Activated T-helper 2 cell treated with anti-CD3 and anti-CD28 coated beads, Interferon-gamma antibody, Interleukin-2, Interleukin-4, amounts not matched to agents 10 μg/mL and 5 μg/mL and 100 μg/mL, durations not matched to agents 14 hours and 24 hours and 36 hours (primary cell): Measurements from ENCODE around the gene CTSG. TPM values are rescaled to one million over a fixed set of nuclear protein-coding genes. Genes with fewer than 3 reads are reported as not detected.

Experiments
- DNase-seq: peaks from one replicate; pipeline ENCODE4 v3.0.0; 2021; ENCODE audit warnings: low spot score
- H3K27ac Mint-ChIP-seq: one replicate; pipeline ENCODE4 v1.8.0; 2021; ENCODE audit warnings: mixed read lengths
- H3K27me3 Mint-ChIP-seq: one replicate; pipeline ENCODE4 v1.8.0; 2021; ENCODE audit warnings: low read depth, mixed read lengths
- H3K36me3 Mint-ChIP-seq: one replicate; pipeline ENCODE4 v1.8.0; 2021; ENCODE audit warnings: low read depth, mixed read lengths
- H3K4me1 Mint-ChIP-seq: one replicate; pipeline ENCODE4 v1.8.0; 2021; ENCODE audit warnings: low read depth, mixed read lengths
- H3K4me3 Mint-ChIP-seq: one replicate; pipeline ENCODE4 v1.8.0; 2021; ENCODE audit warnings: low read depth, mild to moderate bottlenecking, moderate library complexity, mixed read lengths
- H3K9me3 Mint-ChIP-seq: one replicate; pipeline ENCODE4 v1.8.0; 2021; ENCODE audit warnings: mixed read lengths
- intact Hi-C: fragments of 100-400 bp; cut with micrococcal nuclease; formaldehyde crosslinking; loops from one replicate; pipeline ENCODE4 v1.15.1; 2023
- total RNA-seq: library from RNA; stranded (reverse); gene quantifications from 2 replicates; pipeline ENCODE4 v1.2.3, GENCODE V29; 2022

The CTSG gene, protein sequence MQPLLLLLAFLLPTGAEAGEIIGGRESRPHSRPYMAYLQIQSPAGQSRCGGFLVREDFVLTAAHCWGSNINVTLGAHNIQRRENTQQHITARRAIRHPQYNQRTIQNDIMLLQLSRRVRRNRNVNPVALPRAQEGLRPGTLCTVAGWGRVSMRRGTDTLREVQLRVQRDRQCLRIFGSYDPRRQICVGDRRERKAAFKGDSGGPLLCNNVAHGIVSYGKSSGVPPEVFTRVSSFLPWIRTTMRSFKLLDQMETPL
- not detected in 2 replicates for total RNA-seq

DNA sequence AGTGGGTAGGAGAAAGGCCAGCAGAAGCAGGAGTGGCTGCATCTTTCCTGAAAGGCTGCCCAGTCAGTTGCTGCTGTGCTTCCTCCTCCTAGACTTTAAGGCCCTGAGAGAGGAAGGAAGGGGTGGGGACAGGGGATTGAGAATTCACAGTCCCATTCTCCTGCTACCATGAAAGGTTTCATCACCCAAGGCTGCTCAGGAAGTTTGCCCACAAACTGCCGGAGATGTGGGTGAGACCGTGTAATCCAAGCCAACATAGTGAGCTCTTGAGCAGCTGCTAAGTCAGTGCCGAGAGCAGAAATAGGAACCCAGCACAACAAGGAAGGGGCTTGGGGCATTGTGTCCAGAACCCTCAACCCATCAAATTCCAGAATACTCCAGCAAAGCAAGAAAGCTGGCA, at the start of gene CTSG:
Gene CTSG, minus strand, starts transcription at position 69 of the 400 bp plus-strand sequence. Its CDS starts 27 bp downstream, at position 42.
- no peak within 1 kb of the TSS for H3K27ac Mint-ChIP-seq
- H3K4me1 Mint-ChIP-seq: no peaks in the 10 kb centered on the region
- no peak for DNase-seq
- no peaks in the 10 kb centered on the region for H3K36me3 Mint-ChIP-seq
- no peaks in the 10 kb centered on the region for H3K9me3 Mint-ChIP-seq
- intact Hi-C loops: no loop called here
- peaks cover 16% of the 10 kb centered on the region for H3K27me3 Mint-ChIP-seq
- no peak within 1 kb of the TSS for H3K4me3 Mint-ChIP-seq

DNA sequence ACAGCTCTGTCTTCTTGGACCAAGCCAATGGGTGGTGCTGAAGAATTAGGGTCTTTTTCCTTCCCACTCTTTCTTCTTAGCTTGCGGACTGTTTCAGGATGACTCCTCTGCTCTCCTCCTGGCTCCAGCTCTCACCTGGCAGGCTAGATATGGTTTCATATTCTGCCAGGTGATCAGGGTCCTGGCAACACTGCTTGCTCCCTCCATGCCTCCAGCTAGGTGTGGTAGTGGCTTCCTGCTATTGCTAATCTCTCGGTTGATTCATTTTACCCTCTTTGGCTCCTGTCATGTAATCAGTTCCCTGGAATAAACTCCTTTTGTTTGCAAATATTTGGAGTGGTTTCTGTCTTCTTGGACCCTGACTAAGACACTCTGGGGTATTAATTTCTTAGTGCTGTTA, 37.7 kb upstream of the CTSG start:
- Mint-ChIP-seq H3K36me3 (no peaks in the 10 kb centered on the region), H3K4me1 (peaks cover 42% of the 10 kb centered on the region), H3K9me3 (peaks cover 3% of the 10 kb centered on the region), H3K4me3 (no peak overlapping the region), H3K27ac (no peak overlapping the region), H3K27me3 (no peaks in the 10 kb centered on the region)
- DNase-seq: no peak
- intact Hi-C loops: no loop called here

DNA sequence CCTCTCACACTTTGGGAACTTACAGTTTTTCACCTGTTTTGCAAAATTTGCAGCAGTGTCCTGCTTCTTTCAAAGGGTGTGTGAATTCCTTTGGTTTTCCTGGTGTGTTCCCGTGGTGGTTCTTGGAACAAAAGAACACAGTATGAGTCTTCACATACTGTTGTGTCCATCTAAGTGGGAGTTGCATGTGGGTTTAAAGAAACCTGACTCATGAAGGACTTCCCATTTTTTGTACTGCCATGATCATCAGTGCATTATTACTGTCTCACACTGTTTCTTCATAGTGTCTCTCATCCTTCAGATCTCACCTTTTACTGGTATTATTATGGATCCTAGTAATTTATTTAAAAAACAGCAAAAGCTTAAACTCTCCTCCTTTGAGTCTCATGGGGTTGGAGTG, 37.2 kb upstream of the CTSG start:
- Mint-ChIP-seq H3K27ac (no peak overlapping the region), H3K9me3 (no peaks in the 10 kb centered on the region), H3K4me1 (peaks cover 47% of the 10 kb centered on the region), H3K36me3 (no peaks in the 10 kb centered on the region), H3K4me3 (no peak overlapping the region), H3K27me3 (no peaks in the 10 kb centered on the region)
- no peak for DNase-seq
- intact Hi-C loops: no loop called here

DNA sequence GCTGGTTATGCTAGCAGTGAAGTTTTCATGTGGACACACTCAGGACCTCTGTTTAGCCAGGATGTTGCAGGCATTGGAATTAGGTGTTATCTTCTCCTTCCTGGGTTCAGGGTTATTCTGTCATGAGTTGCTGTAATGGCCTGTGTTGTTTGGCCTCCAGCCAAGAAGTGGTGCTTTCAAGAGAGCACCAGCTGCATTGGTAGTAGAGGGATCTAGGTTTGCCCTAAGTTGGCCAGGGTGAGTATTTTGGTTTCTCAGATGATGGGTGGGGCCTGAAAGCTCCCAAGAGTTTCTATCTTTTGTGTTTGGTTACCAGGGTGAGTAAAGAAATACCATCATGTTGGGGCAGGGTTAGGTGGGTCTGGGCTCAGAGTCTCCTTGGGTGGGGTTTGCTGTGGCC, 36.1 kb upstream of the CTSG start:
- H3K4me3 Mint-ChIP-seq: no peak overlapping the region

DNA sequence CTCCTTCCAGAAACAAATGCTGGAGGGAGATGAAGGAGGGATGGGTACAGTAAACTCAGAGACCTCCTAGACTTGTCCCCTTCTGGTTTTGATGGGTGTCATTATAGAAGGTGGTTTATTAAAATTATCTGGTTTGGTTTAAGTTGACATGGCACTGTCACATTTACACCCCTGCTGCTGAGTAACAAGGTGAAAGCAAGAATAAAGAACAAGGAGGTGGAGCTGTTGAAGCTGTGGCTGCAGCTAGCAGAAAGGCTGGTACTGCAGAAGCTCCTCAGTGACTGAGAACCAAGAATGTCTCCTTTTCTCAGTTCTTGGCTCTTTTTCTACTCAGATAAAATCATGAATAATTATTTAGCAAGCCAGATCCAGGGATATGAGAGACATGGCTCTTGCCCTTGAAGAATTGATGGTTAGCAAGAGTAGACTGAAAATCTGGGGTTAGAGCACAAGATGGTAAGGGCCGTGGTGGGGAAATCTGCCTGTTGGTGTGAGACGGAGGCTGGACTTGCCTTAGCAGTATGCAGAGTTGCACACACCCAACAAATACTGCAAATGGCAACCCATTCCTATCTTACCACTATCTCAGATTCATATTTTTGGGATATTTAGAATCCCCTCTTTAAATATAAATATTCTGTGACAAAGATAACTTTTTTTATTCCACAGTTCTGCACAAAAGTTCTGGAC, 33.8 kb upstream of the CTSG start, which contains the start of gene GZMH:
Gene GZMH, minus strand, starts transcription at position 31 of the 690 bp plus-strand sequence. CDS start 72 bp downstream, outside the sequence.
- Mint-ChIP-seq H3K27me3 (no peaks in the 10 kb centered on the region), H3K9me3 (no peaks in the 10 kb centered on the region), H3K36me3 (peaks cover 3% of the 10 kb centered on the region), H3K4me1 (peaks cover 76% of the 10 kb centered on the region), H3K27ac (peak within 1 kb of the TSS; percentile 47), H3K4me3 (no peak within 1 kb of the TSS)
- intact Hi-C loops: loop anchor here (5.0 kb wide), 1 partner anchor 83 kb away; no protein-coding TSS in a partner anchor
- no peak for DNase-seq

More for the DNA sequence above, 36.1 kb upstream of the CTSG start:
- intact Hi-C loops: no loop called here
- Mint-ChIP-seq H3K27ac (no peak overlapping the region), H3K36me3 (peaks cover 3% of the 10 kb centered on the region), H3K27me3 (no peaks in the 10 kb centered on the region), H3K4me1 (peaks cover 55% of the 10 kb centered on the region), H3K9me3 (no peaks in the 10 kb centered on the region)
- no peak for DNase-seq

DNA sequence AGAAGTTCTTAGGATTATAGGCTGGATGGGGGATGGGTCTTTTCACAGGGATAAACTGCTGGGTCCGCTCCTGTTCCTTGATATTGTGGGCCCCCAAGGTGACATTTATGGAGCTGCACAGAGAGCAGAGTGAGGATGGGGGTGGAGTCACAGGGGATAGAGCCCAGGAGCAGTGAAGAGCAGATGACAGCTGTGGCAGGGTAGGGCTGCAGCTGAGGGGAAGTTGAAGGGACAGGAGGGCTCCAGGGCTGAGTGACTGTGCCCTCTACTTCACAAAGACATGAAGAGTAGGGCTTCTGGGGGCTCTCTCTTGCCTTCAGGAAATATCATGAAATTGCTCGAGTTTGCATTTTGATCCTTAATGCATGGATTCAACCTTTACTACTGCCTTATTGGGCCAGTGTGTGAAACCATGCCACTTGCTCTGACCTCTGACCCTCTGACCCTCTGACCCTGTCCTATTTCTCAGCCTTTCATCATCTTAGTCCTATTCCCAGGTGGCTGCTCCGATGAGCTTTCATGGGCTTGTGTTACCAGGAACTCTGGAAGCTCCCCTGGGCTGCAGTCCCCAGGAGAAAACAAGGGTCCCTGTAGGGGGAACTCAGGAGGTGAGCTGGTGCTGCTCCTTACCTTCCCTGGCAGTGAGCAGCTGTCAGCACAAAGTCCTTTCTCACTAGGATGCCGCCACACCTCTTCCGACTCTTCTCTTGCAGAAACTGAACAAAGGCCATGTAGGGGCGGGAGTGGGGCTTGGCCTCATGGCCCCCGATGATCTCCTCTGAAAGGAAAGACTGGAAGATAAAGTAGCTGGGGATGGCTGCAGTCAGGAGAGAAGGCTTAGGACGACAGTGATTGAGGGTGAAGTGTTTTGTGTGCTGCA, 31.8 kb upstream of the CTSG start:
- Mint-ChIP-seq H3K4me1 (peaks cover 62% of the 10 kb centered on the region), H3K36me3 (peaks cover 3% of the 10 kb centered on the region), H3K27ac (peak overlapping the region; percentile 88), H3K27me3 (peaks cover 1% of the 10 kb centered on the region), H3K4me3 (peak overlapping the region; percentile 65), H3K9me3 (no peaks in the 10 kb centered on the region)
- intact Hi-C loops: loop anchor here (5.0 kb wide), 1 partner anchor 84 kb away; no protein-coding TSS in a partner anchor
- no peak for DNase-seq

DNA sequence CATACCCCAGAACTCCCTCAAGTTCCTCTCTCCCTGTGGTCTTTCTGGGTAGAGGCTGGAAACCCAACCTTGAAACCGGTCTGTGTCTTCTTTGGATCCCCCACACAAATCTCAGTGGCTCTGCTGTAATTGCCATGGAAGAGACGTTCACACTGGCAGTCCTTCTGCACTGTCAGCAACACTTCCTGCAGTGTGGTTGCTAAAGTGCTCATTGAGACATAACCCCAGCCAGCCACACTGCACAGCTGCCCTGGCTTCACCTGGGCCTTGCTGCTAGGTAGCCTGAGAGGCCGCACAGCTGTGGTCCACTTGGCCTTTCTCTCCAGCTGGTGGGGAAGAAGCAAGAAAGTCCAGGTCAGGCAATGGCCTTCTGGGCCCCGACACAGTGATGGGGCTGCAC, 31.0 kb upstream of the CTSG start:
- Mint-ChIP-seq H3K36me3 (peaks cover 3% of the 10 kb centered on the region), H3K27ac (peak overlapping the region; percentile 88), H3K9me3 (no peaks in the 10 kb centered on the region), H3K4me3 (peak overlapping the region; percentile 65), H3K4me1 (peaks cover 55% of the 10 kb centered on the region), H3K27me3 (peaks cover 1% of the 10 kb centered on the region)
- no peak for DNase-seq
- intact Hi-C loops: loop anchor here (5.0 kb wide), 1 partner anchor 85 kb away; no protein-coding TSS in a partner anchor

DNA sequence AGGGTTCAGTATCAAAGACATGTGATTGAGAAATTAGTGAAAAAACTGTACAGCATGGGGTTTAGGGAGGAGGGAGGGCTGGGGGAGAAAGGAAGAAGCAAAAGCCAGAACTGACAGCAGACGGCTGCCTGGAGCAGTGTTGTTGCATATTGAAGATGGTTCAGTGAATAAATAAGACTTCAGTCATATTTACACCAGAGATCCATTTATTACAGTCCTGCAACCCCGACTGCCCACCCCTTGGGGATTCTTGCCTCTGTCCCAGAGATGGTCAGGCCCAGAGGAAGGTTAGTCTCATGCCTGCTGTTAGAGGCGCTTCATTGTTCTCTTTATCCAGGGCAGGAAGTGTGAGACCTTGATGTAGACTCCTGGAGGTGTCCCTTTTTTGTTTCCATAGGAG, 30.2 kb upstream of the CTSG start:
- Mint-ChIP-seq H3K9me3 (no peaks in the 10 kb centered on the region), H3K36me3 (peaks cover 3% of the 10 kb centered on the region), H3K4me3 (peak overlapping the region; percentile 74), H3K27ac (peak overlapping the region; percentile 88), H3K27me3 (peaks cover 1% of the 10 kb centered on the region), H3K4me1 (peaks cover 49% of the 10 kb centered on the region)
- intact Hi-C loops: loop anchor here (5.0 kb wide), 1 partner anchor 86 kb away; no protein-coding TSS in a partner anchor
- no peak for DNase-seq

DNA sequence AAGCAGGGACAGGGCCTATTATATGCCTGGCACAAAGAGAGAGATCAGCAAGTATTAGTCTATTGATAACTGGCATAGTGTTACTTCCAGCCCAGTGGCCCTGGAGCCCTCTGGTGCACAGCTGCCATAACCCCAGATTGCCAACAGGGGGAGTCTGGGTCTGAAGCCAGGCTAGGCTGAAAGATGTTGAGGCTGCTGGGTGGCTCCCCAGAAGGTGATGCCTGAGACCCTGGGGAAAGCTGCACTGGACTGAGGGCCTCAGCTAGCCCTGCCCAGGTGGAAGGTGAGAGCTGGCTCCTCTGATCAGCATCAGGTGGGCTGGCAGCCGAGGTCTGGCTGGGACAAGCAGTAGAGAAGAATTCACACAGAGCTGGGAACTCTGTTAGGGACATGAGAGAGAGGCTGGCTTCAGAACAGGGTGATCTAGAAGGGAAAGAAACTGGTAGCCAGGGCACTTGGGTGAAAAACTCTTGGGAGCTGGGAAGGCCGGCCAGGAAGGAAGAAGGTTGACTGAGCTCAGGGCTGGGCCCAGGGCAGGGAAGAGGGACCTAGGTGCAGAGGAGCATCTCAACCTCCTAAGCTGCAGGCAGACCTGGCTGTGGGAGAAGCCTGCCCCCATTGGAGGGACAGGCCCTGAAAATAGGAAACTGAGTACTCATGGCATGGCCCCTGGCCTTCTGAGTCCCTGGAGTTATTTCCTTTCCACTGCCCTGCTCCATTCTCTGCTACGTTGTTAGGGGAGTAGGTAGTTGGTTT, 29.6 kb upstream of the CTSG start:
- Mint-ChIP-seq H3K27me3 (peaks cover 1% of the 10 kb centered on the region), H3K9me3 (no peaks in the 10 kb centered on the region), H3K4me3 (peak overlapping the region; percentile 74), H3K27ac (peak overlapping the region; percentile 88), H3K4me1 (peaks cover 49% of the 10 kb centered on the region), H3K36me3 (peaks cover 3% of the 10 kb centered on the region)
- peak; percentile 63 for DNase-seq
- intact Hi-C loops: loop anchor here (1.0 to 5.0 kb wide), 3 partner anchors 29 to 87 kb away; partner anchors contain the start of gene GZMB

DNA sequence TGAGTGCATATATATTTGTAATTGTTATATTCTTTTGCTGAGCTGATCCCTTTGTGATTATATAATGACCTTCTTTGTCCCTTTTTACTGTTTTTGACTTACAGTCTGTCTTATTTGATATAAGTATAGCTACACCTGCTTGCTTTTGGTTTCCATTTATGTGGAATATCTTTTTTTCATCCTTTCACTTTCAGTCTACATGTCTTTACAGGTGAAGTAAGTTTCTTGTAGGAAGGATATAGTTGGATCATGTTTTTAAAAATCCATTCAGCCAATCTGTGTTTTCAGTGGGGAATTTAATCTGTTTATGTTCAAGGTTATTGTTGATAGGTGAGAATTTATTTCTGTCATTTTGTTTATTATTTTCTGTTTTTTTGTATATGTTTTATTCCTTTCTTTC, 21.4 kb upstream of the CTSG start:
- H3K9me3 Mint-ChIP-seq: peaks cover 30% of the 10 kb centered on the region
- intact Hi-C loops: no loop called here
- no peaks in the 10 kb centered on the region for H3K27me3 Mint-ChIP-seq
- peaks cover 6% of the 10 kb centered on the region for H3K4me1 Mint-ChIP-seq
- no peak for DNase-seq
- H3K36me3 Mint-ChIP-seq: no peaks in the 10 kb centered on the region
- no peak overlapping the region for H3K27ac Mint-ChIP-seq
- no peak overlapping the region for H3K4me3 Mint-ChIP-seq

DNA sequence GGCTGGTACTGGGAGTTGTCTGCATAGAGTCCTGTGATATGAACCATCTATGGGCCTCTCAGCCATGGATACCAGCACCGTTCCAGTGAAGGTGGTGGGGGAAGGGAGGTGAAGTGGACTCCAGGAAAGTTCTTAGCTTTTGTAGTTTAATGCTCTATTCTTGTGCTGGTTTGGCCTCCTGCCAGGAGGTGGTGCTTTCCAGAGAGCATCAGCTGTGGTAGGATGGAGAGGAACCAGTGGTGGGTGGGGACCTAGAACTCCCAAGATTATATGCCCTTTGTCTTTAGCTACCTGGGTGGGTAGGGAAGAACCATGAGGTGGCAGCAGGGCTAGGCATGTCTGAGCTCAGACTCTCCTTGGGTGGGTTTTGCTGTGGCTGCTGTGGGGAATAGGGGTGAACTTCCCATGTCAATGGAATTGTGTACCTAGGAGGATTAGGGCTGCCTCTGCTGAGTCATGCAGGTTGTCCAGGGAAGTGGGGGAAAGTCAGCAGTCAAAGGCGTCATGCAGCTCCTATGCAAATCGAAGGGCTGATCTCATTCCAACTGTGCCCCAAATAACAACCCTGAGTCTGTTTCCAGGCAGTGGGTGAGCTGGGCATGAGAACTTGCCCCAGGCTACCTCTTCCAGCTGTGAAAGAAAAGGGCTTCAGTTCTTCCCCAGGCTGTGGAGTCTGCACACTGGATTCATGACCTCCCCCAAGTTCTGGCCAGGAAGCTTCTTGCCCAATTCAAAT, 19.2 kb upstream of the CTSG start:
- no peak overlapping the region for H3K27ac Mint-ChIP-seq
- no peaks in the 10 kb centered on the region for H3K36me3 Mint-ChIP-seq
- H3K4me3 Mint-ChIP-seq: no peak overlapping the region
- peaks cover 6% of the 10 kb centered on the region for H3K4me1 Mint-ChIP-seq
- peaks cover 36% of the 10 kb centered on the region for H3K9me3 Mint-ChIP-seq
- intact Hi-C loops: no loop called here
- DNase-seq: no peak
- H3K27me3 Mint-ChIP-seq: peaks cover 7% of the 10 kb centered on the region
